ENCODE data around the gene LRRC26. TPM values are rescaled to one million over a fixed set of nuclear protein-coding genes. Genes with fewer than 3 reads are reported as not detected.
"Not testable (repeated sequence)": the region's sequence is repeated elsewhere in the genome, so short reads cannot be mapped to it uniquely, and the experiment has no call there.

LRRC26 gene
- total RNA-seq, 1 experiment from 2014 or later = 0.12 TPM

DNA sequence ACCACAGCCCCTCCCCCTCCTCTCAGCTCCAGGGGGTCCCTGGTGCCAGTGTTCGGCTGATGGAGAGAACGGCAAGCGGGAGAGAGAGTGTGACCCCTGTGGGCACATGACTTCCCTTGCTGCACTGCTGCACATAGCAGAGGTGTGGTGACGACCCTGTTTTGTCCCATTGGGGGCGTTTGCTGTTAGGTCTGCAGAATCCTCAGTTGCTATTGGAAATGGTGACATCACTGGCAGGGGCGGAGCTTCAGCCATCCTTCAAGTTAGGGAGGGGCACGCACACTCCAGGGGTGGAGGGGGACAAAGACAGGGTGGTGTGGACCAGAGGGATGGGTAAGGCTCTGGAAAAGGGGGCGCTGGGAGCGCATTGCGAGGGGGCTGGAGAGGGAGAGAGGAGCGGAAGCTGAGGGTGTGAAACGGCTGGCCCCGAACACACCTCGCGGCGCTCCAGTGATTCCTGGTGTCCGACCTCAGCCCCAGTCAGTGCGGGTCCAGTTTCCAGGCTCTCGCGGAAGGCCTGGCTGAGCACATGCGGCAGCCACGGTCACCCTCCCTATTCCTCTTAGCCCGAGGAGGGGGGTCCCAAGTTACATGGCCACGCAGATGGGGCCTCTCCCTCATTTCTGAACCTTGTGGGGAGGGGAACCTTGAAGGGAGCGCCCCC lies 31.7 kb downstream of the LRRC26 start:
- no peak for DNase-seq (ENCODE audit: low spot score)

DNA sequence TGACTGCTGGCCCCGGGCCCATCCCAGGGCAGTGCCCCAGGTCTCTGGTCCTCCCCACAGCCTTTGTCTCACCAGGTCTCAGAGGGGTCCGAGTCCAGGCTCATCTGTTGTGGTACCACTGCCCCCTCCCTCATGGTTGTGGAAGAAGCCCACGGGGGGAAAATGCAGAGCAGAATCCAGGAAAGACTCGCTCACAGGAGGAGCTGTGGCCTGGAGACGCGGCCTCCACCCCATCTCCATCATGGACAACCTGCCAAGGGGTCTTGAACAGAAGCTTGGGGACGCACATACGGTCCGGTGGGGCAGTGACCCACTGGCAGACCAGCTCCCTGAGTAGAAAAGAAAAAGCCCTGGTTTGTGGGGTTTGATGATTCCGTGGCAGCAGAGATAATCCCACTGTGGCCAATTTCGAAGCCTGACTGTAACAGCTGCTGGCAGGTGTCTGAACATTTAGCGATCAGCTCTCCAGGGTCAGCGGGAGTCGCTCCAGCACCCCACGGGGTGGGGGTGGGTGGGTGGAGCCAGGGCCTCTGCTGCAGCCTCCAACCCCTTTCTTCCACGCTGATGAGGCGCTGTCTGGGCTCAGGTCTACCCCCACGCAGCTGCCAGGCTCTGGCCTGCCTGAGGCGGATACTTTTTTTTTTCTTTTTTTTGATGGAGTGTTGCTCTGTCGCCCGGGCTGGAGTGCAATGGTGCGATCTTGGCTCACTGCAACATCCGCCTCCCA lies 32.8 kb downstream of the LRRC26 start:
- no peak for DNase-seq (ENCODE audit: low spot score)

DNA sequence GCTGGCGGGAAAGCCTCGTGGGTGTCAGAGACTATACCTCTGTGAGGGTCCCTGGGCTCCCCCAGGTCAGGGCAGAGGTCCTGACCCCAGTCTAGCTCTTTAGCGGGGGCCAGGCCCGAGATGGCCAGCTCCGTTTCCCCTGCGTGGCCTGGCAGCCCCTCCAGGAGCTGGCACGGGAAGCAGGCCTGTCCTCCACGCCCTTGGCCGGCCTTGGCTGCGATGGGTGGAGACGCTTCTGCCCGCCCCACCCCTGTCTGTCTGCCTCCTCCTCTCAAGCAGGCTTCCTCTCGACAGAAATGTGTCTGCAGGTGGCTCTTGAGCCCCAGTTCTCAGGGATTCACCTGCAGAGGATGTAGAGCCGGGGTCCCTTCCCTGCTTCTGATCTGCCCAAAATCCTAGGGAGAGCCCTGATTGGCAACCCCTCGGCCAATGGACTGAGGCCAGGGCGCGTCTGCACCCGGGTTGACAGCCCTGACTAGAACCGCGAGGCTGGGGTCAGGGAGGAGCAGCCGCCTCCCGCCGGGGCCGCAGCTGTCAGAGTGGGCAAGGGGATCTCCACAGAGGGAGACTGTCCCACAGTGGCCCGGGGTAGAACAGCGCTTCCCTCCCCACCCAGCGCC lies 33.5 kb downstream of the LRRC26 start:
- no peak for DNase-seq (ENCODE audit: low spot score)

DNA sequence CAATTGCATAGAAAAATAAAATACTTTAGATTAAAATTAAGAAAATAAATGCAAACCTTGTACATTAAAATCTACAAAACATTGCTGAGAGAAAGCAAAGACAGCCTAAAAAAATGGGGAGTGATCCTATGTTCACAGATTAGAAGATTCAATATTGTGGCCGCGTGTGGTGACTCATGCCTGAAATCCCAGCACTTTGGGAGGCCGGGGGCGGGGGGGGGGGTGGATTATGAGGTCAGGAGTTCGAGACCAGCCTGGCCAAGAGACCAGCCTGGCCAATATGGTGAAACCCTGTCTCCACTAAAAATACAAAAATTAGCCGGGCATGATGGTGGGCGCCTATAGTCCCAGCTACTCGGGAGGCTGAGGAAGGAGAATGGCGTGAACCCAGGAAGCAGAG lies 34.7 kb downstream of the LRRC26 start:
- not testable (repeated sequence) for DNase-seq (ENCODE audit: low spot score)

DNA sequence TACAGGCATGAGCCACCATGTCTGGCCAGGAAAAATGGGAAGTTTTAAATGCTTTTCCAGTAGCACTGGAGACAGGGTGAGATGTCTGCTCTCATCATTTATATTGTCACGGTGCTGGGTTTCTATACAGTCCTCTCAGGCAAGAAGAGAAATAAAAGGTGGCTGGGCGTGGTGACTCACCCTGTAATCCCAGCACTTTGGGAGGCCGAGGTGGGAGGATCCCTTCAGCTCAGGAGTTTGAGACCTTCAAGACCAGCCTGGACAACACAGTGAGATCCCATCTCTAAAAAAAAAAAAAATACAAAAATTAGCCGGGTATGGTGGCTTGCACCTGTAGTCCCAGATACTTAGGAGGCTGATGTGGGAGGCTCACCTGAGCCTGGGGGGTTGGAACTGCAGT lies 35.7 kb downstream of the LRRC26 start:
- DNase-seq (ENCODE audit: low spot score) = no peak

DNA sequence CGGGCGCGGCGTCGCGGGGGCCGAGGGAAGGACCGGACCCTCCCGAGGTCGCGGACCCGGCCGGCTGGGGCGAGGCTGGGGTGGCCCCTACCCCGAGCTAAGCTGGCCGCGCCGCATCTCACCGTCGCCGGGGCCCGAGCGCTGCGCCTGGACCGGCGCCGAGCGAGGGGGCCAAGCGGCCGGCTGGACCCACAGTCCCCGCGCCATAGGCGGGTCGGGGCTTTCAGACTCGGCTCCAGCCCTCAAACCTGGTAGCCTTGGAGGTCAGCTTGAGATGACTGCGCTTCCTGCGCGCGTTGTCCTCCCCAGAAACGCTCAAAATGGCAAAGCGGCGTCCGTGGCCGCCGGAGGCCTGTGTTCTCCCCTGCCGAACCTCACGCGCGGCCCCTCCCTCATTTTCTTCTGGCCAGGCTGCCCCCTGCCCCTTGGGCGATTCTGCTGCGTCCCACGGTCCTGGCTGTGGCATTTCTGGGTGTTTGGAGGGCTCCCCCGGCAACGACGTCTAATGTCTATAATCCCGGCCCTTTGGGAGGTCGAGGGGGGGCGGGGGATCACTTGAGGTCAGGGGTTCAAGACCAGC lies 39.6 kb downstream of the LRRC26 start:
- DNase-seq (ENCODE audit: low spot score) = no peak

DNA sequence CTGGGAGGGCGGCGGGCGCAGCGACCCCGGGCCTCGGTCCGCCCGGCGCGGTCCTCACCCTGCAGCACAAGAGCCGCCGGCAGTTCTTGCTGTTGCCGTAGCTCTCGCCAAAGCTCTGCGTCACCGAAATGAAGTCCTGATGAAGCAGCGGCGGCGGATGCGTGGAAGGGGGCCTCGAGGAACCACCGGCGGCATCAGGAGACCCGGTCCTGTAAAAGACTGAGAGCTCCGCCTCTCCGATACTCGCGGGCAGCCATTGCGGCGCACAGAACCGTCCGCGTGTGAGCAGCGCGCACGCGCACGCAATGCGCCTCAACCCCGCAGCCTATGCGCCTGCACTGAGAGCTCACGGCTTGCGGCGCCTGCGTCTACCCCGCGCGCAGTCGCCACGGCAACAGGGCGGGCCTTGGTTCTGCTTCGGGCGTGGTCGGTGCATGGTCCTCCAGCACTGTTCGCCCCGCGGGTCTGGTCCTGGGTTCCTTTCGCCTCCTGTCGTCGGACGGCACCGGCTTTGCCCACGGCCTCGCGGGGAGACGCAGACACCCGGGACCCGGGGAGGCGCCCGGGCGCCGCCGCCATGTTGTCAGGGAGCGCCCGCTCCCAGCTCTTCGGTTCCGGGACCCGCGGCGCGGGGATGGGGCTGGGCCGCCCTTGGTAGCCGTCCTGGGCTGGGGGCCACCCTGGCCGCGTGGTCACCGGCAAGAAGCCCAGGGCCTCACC lies 40.2 kb downstream of the LRRC26 start:
- peak; percentile 88 for DNase-seq (ENCODE audit: low spot score)

DNA sequence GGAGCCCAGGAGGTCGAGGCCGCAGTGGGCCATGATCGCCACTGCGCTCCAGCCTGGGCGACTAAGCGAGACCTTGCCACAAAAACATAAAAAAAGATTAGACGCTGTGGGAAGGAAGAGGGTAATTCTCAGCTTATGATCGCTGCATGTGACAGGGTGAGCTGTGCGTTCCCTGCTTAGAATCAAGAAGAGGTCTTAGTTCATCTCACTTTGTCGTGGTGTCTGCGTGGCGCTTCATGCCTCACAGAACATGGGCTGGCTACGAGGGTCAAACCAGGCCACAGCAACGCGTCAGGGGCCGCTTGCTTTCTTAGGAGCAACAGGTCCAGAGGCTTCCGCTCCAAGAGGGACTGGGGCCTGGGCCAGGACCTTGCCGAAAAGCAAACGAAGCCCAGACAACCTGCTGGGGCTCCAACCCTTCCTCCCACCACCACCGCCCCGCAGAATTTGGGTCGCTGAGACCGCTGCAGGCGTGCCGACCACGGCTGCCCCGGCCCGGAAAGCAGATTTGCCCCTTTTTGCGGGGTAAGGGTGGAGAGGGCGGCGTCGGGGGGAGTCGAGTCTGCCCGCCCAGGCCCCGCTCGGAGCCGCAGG lies 40.9 kb downstream of the LRRC26 start:
- DNase-seq (ENCODE audit: low spot score) = no peak

DNA sequence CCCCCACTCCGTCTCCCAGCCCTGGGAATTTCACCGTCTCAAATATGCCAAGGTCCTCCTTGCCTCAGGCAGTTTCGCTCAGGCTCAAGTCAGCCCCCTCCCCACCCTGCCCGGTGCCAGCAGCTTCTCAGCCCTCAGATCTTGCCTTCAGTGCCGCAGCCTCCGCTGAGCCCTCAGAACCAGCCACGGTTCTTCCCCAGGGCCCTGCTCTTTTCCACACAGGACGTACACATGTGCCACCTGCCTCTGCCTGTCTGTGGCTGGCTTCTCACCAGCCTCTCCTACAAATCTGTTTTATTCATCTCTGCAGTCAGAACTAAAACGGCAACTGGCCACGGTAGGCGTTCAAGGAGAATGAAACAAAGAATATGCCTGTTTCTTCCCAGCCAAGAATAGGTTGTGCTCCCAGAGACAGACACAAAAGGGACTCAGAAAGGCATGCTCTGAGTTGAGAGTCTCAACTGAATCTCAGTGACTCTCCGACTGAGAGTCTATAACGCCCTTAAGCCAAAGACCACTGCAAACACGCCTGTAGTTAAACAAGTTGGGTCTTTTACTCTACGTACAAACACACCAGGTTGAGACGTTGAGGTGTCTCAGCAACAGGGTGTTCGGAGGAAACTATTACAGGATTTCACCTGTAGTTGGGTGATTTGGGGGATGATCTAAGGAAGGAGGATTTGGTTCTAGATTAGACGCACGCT lies 41.5 kb downstream of the LRRC26 start:
- DNase-seq (ENCODE audit: low spot score) = no peak

DNA sequence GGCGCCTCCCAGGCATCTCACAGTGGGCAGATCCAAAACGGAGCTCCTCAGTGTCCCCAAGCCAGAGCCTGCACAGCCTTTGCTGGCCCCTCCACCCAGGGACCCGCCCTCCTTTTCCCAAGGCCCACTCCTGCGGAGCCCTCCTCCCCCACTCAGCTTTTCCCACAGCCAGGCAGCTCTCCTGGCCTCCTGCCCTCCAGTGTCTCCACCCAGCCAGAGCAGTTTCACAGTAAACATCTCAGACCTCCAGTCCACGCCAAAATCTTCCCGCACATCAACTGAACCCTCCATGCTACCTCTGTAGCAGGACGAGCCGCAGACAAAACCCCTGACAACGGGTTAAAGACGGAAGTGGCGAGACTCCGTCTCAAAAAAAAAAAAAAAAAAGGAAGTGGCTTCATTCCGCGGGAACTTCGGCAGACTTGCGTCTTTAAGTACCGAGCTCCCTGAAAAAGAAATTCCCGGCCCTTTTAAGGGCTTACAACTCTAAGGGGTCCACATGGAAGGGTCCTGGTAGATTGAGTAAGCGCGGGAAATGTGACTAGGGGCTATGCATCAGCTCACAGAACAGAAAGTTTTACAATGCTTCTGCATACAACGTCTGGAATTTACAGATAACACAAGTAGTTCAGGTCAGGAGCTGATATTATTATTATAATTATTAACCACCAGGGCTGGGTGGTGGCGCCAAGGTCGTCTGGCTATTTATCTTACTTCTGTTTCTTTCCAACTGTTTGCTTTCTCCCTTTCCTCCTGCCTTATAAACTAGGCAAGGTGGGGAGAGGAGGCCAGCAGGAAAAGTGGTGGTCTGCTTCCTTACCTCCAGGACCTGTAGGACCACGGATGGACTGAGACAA lies 42.3 kb downstream of the LRRC26 start:
- no peak for DNase-seq (ENCODE audit: low spot score)

DNA sequence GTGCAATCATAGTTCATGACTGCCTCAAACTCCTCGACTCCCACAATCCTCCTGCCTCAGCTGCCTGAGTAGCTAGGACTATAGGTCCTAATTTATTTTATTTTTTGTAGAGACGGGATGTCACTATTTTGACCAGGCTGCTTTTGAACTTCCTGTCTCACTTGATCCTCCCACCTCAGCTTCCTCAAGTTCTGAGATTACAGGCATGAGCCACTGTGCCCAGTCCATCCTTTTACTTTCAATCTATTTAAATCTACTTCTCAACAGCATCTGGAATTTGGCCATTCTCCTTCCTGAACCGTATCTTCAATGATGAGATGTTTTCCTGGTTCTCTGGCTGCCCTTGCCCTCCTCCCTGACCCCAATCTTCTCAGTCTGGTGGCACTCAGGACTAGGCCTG lies 43.1 kb downstream of the LRRC26 start:
- DNase-seq (ENCODE audit: low spot score) = no peak

DNA sequence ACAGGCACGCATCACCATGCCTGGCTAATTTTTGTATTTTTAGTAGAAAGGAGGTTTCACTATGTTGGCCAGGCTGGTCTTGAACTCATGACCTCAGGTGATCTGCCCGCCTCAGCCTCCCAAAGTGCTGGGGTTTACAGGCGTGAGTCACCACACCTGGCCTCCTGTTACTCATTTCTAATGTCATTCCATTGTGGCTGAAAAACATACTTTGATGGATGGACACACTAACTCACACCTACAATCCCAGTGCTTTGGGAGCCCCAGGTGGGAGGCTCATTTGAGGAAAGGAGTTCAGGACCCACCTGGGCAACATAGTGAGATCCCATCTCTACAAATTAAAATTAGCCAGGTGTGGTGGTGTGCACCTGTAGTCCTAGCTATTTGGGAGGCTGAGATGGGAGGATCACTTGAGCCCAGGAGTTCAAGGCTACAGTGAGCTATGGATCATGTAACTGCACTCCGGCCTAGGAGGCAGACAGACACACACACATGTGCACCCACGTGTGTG lies 45.8 kb downstream of the LRRC26 start:
- not testable (repeated sequence) for DNase-seq (ENCODE audit: low spot score)

DNA sequence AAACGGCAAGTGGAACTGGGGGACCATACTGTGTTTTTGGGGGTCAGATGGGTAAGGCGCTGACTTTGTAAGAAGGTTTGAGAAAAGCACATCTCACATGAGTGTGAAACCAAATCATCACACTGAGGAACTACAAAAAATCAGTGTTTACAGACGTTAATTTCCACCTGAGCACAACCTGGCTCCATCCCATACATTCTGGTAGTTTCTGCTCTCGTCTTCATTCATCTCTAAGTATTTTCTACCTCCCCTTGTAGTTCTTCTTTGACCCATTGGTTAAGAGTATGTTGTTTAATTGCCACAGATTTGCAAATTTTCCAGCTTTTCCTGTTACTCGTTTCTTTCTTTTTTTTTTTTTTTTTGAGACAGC lies 46.4 kb downstream of the LRRC26 start:
- no peak for DNase-seq (ENCODE audit: low spot score)

DNA sequence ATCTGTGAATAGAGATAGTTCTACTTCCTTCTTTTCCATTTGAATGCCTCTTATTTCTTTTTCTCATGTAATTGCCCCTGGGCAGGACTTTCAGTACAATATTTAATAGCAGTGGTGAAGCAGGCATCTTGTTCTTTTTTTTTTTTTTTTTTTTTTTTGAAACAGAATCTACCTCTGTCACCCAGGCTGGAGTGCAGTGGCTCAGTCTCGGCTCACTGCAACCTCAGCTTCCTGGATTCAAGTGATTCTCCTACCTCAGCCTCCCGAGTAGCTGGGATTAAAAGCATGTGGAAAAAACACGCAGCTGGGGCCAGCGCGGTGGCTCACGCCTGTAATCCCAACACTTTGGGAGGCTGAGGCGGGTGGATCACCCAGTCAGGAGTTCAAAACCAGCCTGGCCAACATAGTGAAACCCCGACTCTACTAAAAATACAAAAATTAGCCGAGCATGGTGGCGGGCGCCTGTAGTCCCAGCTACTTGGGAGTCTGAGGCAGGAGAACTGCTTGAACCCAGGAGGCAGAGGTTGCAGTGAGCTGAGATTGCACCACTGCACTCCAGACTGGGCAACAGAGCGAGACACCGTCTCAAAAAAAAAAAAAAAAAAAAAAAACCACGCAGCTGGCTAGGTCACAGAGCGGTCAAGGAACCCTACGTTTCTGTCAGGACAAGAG lies 46.9 kb downstream of the LRRC26 start:
- not testable (repeated sequence) for DNase-seq (ENCODE audit: low spot score)

DNA sequence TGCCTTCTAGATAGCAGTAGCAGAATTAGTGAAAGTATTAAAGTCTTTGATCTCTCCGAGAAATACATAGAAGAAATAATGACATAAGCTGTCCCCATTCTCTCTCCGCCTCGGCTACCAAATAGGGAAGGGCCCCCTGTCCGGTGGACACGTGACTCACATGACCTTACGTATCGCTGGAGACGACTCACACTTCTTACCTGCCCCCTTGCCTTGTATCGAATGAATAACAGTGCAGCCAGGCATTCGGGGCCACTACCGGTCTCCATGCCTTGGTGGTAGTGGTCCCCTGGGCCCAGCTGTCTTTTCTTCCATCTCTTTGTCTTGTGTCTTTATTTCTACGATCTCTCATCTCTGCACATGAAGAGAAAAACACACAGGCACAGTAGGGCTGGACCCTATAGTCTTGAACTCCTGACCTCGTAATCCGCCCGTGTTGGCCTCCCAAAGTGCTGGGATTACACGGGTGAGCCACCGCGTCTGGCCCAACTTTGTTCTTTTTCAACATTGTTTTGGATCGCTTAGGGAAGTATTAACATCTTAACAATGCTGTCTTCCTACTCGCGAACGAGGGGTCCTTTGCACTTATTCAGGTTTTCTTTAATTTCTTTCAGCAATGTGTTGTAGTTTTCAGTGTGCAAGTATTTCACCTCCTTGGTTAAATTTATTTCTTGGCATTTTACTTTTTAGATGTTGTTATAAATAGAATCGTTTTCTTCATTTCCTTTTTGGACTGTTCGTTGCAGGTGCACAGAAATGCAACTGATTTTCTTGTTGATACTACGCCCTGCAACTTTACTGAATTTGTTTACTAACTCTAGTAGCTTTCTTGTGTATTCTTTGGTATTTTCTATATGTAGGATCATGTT lies 47.7 kb downstream of the LRRC26 start:
- not testable (repeated sequence) for DNase-seq (ENCODE audit: low spot score)

All from H4 (cell line).